OCI-LY1 (cell line): ENCODE results near the gene TMEM114.

Experiments
- H2AFZ ChIP-seq: fragments of 200-600 bp; sonication (generic), shearing (Covaris generic); 2 replicates; pipeline ENCODE4 v1.6.0; 2014; ENCODE audit warnings: antibody characterized with exemption, mild to moderate bottlenecking, low read length
- H3F3A ChIP-seq: fragments of 200-600 bp; sonication (generic), shearing (Covaris generic); 2 replicates; pipeline ENCODE4 v1.6.0; 2014; ENCODE audit warnings: mild to moderate bottlenecking, antibody characterized with exemption, low read length, moderate library complexity; ENCODE audit not compliant: insufficient read depth
- H3K27ac ChIP-seq: fragments of 200-600 bp; sonication (generic); 2 replicates; pipeline ENCODE4 v1.5.1; 2014; ENCODE audit warnings: low read length, mixed run types, mild to moderate bottlenecking, low read depth; ENCODE audit not compliant: poor library complexity, severe bottlenecking
- H3K27me3 ChIP-seq: fragments of 200-600 bp; sonication (generic); 2 replicates; pipeline ENCODE4 v1.6.0; 2014; ENCODE audit warnings: antibody characterized with exemption, mild to moderate bottlenecking, low read length, moderate library complexity; ENCODE audit not compliant: insufficient read depth
- H3K36me3 ChIP-seq: fragments of 200-600 bp; sonication (generic); 2 replicates; pipeline ENCODE4 v1.6.1; 2014; ENCODE audit warnings: mild to moderate bottlenecking, antibody characterized with exemption, low read length, moderate library complexity, mixed read lengths; ENCODE audit not compliant: insufficient read depth
- H3K4me1 ChIP-seq: fragments of 200-600 bp; sonication (generic); 2 replicates; pipeline ENCODE4 v1.5.1; 2014; ENCODE audit warnings: mild to moderate bottlenecking, low read length, moderate library complexity; ENCODE audit not compliant: insufficient read depth, severe bottlenecking
- H3K4me2 ChIP-seq: fragments of 200-600 bp; sonication (generic), shearing (Covaris generic); 2 replicates; pipeline ENCODE4 v1.6.1; 2014; ENCODE audit warnings: low read length
- H3K4me3 ChIP-seq: fragments of 200-600 bp; sonication (generic); 2 replicates; pipeline ENCODE4 v1.5.1; 2014; ENCODE audit warnings: low read length, low read depth, mild to moderate bottlenecking, mixed read lengths; ENCODE audit not compliant: poor library complexity, severe bottlenecking
- H3K79me2 ChIP-seq: fragments of 200-600 bp; shearing (Covaris generic); 2 replicates; pipeline ENCODE4 v1.6.1; 2016; ENCODE audit warnings: mixed run types, low read length, mixed read lengths; ENCODE audit not compliant: insufficient read depth
- H3K9ac ChIP-seq: fragments of 200-600 bp; sonication (generic), shearing (Covaris generic); 2 replicates; pipeline ENCODE4 v1.6.1; 2014; ENCODE audit warnings: mild to moderate bottlenecking, low read length, mixed read lengths
- H3K9me2 ChIP-seq: fragments of 200-600 bp; sonication (generic), shearing (Covaris generic); 2 replicates; pipeline ENCODE4 v1.6.1; 2014; ENCODE audit warnings: low read depth, mild to moderate bottlenecking, low read length, mixed read lengths
- H3K9me3 ChIP-seq: fragments of 200-600 bp; shearing (Covaris generic); 2 replicates; pipeline ENCODE4 v1.6.1; 2014; ENCODE audit warnings: low read length, mixed read lengths
- H4K20me1 ChIP-seq: fragments of 200-600 bp; sonication (generic), shearing (Covaris generic); 2 replicates; pipeline ENCODE4 v1.6.0; 2016; ENCODE audit warnings: mild to moderate bottlenecking, low read length; ENCODE audit not compliant: insufficient read depth
- CTCF ChIP-seq: fragments of 200-600 bp; sonication (generic), shearing (Covaris generic); IDR thresholded peaks from 2 replicates; pipeline ENCODE4 v1.5.1; 2017; ENCODE audit warnings: mild to moderate bottlenecking, antibody characterized with exemption, low read length, moderate library complexity, mixed read lengths
- EZH2 ChIP-seq: fragments of 200-600 bp; sonication (generic), shearing (Covaris generic); IDR thresholded peaks from 2 replicates; pipeline ENCODE4 v1.8.0; 2017; ENCODE audit warnings: borderline replicate concordance, mixed run types, mild to moderate bottlenecking, antibody characterized with exemption, low read length, moderate library complexity, mixed read lengths

The TMEM114 gene

DNA sequence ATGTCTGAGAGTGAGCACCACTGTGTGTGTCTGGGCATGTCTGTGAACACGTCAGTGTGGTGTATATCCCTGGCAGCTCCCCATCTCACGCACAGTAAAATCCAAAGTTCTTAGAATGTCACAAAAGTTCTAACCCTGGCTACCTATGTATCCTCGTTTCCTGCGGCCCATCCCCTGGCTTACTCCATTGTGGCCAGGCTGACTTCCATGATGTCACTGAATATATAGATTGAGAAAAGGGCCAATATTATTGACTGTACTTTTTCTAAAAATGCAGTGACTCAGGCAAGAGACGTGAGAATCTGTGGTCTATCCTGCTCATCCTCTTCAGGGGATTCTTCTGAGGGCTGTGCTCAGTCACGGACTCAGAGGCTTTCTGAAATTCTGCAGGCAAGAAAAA, 30.2 kb upstream of the TMEM114 start:
- peaks cover 9% of the 10 kb centered on the region for H3K4me1 ChIP-seq

GRCh38 chr16:8619671-8620370, 29.5 kb upstream of the TMEM114 start:
- H3K4me1 ChIP-seq = peaks cover 9% of the 10 kb centered on the region
- H3K36me3 ChIP-seq = no peaks in the 10 kb centered on the region
- H3F3A ChIP-seq = no peaks in the 10 kb centered on the region
- H3K4me3 ChIP-seq = no peak overlapping the region
- H3K9me2 ChIP-seq = no peaks in the 10 kb centered on the region
- H3K79me2 ChIP-seq = peaks cover 13% of the 10 kb centered on the region
- H3K27me3 ChIP-seq = peaks cover 7% of the 10 kb centered on the region; the same call in 1 of the 2 replicates
- H3K4me2 ChIP-seq = no peak overlapping the region
- H3K9me3 ChIP-seq = no peaks in the 10 kb centered on the region
- no peak overlapping the region for H3K9ac ChIP-seq
- H2AFZ ChIP-seq = no peak overlapping the region
- TF ChIP-seq EZH2 (no peak), CTCF (no peak)
- no peaks in the 10 kb centered on the region for H4K20me1 ChIP-seq
- H3K27ac ChIP-seq = no peak overlapping the region

More for the DNA sequence above, 30.2 kb upstream of the TMEM114 start:
- H3K27me3 ChIP-seq = peaks cover 7% of the 10 kb centered on the region; the same call in 1 of the 2 replicates
- no peaks in the 10 kb centered on the region for H3K9me3 ChIP-seq
- peaks cover 13% of the 10 kb centered on the region for H3K79me2 ChIP-seq
- no peaks in the 10 kb centered on the region for H3F3A ChIP-seq
- H2AFZ ChIP-seq = no peak overlapping the region
- TF ChIP-seq CTCF (no peak), EZH2 (no peak)
- H3K9ac ChIP-seq = no peak overlapping the region
- no peak overlapping the region for H3K27ac ChIP-seq
- H3K9me2 ChIP-seq = no peaks in the 10 kb centered on the region
- no peaks in the 10 kb centered on the region for H4K20me1 ChIP-seq
- no peak overlapping the region for H3K4me3 ChIP-seq
- H3K4me2 ChIP-seq = no peak overlapping the region
- H3K36me3 ChIP-seq = peaks cover 2% of the 10 kb centered on the region; the same call in 1 of the 2 replicates

DNA sequence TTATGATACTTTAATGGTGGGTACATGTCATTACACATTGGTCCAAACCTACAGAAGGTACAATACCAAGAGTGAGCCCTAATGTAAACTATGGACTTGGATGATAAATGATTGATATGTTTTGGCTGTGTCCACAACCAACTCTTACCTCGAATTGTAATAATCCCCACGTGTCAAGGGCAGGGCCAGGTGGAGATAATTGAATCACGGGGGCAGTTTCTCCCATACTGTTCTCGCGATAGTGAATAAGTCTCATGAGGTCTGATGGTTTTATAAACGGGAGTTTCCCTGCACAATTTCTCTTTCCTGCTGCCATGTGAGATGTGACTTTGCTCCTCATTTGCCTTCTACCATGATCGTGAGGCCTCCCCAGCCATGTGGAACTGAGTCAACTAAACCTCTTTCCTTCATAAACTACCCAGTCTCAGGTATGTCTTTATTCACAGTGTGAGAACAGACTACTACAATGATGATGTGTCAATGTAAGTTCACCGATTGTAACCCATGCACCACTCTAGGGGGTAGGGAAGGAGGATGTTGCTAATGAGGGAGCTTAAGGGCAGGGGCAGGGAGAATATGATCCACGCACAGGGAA, 24.2 kb upstream of the TMEM114 start:
- no peaks in the 10 kb centered on the region for H3K79me2 ChIP-seq
- H3K9me2 ChIP-seq = no peaks in the 10 kb centered on the region
- no peak overlapping the region for H2AFZ ChIP-seq
- no peak overlapping the region for H3K4me3 ChIP-seq
- TF ChIP-seq EZH2 (no peak), CTCF (no peak)
- H4K20me1 ChIP-seq = no peaks in the 10 kb centered on the region
- no peaks in the 10 kb centered on the region for H3F3A ChIP-seq
- H3K27ac ChIP-seq = no peak overlapping the region
- H3K9me3 ChIP-seq = no peaks in the 10 kb centered on the region
- peaks cover 3% of the 10 kb centered on the region; the same call in 1 of the 2 replicates for H3K27me3 ChIP-seq
- H3K4me1 ChIP-seq = no peaks in the 10 kb centered on the region
- H3K36me3 ChIP-seq = no peaks in the 10 kb centered on the region
- H3K4me2 ChIP-seq = no peak overlapping the region
- no peak overlapping the region for H3K9ac ChIP-seq
